Pancreas (tissue), 10 donors: ENCODE data around the gene TEN1. TPM values are rescaled to one million over a fixed set of nuclear protein-coding genes. Genes with fewer than 3 reads are reported as not detected.

Source experiments
- ATAC-seq, 4 donors: fragments of 200-7000 bp; cut with Tn5 transposase; one replicate each; pipeline versions ENCODE4 v1.8.0 to v1.9.1; 2020; ENCODE audit warnings: mild to moderate bottlenecking in 4 of 4, moderate library complexity in 4 of 4
- DNase-seq, 6 donors: peaks; one replicate each; pipeline ENCODE4 v3.0.0-alpha.2; 2020
- FAIRE-seq: peaks from 2 replicates; lab custom pipeline; 2012; peaks lifted over from hg19 to GRCh38; lab: Jason Lieb, UNC
- H3K27ac ChIP-seq, 4 donors: fragments of 200-600 bp; sonication (generic); 1 replicate in 3 of 4; 2 replicates in 1 of 4; pipeline versions ENCODE4 v1.5.0 to v1.8.0; 2020
- H3K27me3 ChIP-seq, 4 donors: fragments of 200-600 bp; one replicate each; pipeline ENCODE4 v1.8.0; 2021
- H3K36me3 ChIP-seq, 3 donors: fragments of 200-600 bp; sonication (generic) in 1 of 3; one replicate each; pipeline versions ENCODE4 v1.5.0 to v1.8.0; 2020 to 2021
- H3K4me1 ChIP-seq, 3 donors: fragments of 200-600 bp; one replicate each; pipeline ENCODE4 v1.8.0; 2021
- H3K4me3 ChIP-seq, 4 donors: fragments of 200-600 bp; sonication (generic) in 2 of 4; one replicate each; pipeline versions ENCODE4 v1.5.0 to v1.8.0; 2020 to 2021
- H3K9me3 ChIP-seq, 4 donors: fragments of 200-600 bp; one replicate each; pipeline ENCODE4 v1.8.0; 2021
- WGBS, 2 donors: extraction: QIAGEN DNeasy Blood & Tissue Kit; methylation state at CpG; one replicate each; pipeline ENCODE4 v1.1.7; 2013; 5-methylcytosine and 5-hydroxymethylcytosine counted together
- intact Hi-C, 3 donors: fragments of 100-400 bp; cut with DNase I; formaldehyde crosslinking; loops; one replicate each; pipeline versions ENCODE4 v1.11.1 to v1.14.2; 2022
- polyA plus RNA-seq, 2 donors: library from polyadenylated mRNA; stranded (reverse); fragments of 200-250 nt; gene quantifications; one replicate each; pipeline ENCODE4 v1.2.3, GENCODE V29; 2013
- total RNA-seq, 6 donors: library from RNA; stranded (reverse); fragmentation: NEBNext Ultra II Directional in 4 of 6; extraction: Animal tissue kit (Norgen Biotek cat#: 25700) in 4 of 6; gene quantifications; one replicate each; pipeline versions ENCODE4 v1.2.1 to v1.2.4, GENCODE V29; 2021 to 2023
- TF ChIP-seq, protein P1 (sequence below), 4 donors: fragments of 200-600 bp; sonication (generic) in 3 of 4; IDR thresholded peaks; one replicate each; pipeline versions ENCODE4 v1.5.0 to v1.8.0; 2021; ENCODE audit warnings: antibody characterized with exemption in 4 of 4
- donor health status: healthy with polysubstance abuse.
- donor health status: DM: no; HTN: no; CAD: no; lungs with moderate emphysema.
- donor health status: DM: no; HTN: no; CAD: no.
- donor health status: control.
- donor health status: control.
- donor health status: Bipolar disorder and iron deficiency.
- donor health status: DM: yes; HTN: yes; CAD: no.
- donor health status: DM: no; HTN: no; CAD: no.
- donor health status: DM: no; HTN: no; CAD: no.
- donor health status: DM: yes; HTN: yes; CAD: no.

The TEN1 gene
- total and polyA plus RNA-seq, 8 donors, result 6.9 to 35.0 (median 12.7) TPM

DNA sequence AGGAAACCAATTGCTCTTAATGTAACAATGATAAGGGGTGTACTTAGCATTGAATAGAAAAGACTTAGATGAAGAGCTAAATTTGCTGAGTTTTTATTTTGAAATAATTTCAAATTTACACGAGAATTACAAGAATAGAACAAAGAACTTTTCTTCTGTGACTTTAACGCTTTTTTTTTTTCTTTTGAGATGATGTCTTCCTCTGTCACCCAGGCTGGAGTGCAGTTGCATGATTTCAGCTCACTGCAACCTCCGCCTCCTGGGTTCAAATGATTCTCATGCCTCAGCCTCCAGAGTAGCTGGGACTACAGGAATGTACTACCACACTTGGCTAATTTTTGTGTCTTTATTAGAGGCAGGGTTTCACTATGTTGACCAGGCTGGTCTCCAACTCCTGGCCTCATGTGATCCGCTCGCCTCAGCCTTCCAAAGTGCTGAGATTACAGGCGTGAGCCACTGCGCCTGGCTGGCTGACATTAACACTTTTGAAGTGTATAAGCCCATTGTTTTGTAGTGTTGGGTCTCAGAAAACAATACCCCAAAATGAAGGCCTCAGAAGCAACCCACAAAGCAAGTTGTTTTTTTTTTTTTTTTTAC is 2.1 kb downstream of the TEN1 start:
- intact Hi-C loops, result no loop called here
- TF ChIP-seq, protein P1, sequence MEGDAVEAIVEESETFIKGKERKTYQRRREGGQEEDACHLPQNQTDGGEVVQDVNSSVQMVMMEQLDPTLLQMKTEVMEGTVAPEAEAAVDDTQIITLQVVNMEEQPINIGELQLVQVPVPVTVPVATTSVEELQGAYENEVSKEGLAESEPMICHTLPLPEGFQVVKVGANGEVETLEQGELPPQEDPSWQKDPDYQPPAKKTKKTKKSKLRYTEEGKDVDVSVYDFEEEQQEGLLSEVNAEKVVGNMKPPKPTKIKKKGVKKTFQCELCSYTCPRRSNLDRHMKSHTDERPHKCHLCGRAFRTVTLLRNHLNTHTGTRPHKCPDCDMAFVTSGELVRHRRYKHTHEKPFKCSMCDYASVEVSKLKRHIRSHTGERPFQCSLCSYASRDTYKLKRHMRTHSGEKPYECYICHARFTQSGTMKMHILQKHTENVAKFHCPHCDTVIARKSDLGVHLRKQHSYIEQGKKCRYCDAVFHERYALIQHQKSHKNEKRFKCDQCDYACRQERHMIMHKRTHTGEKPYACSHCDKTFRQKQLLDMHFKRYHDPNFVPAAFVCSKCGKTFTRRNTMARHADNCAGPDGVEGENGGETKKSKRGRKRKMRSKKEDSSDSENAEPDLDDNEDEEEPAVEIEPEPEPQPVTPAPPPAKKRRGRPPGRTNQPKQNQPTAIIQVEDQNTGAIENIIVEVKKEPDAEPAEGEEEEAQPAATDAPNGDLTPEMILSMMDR (IDR thresholded peaks at IDR 0.05), result no peak
- peak in 1 of 6 donors; percentile 34 for DNase-seq
- H3K27me3 ChIP-seq, result no peaks in the 10 kb centered on the region
- peak overlapping the region in 1 of 4 donors; percentile 63 for H3K4me3 ChIP-seq
- WGBS, 2 donors, result 61 to 70% methylated on average over 7 of the region's 7 CpGs
- no peak for ATAC-seq
- H3K9me3 ChIP-seq, result no peaks in the 10 kb centered on the region
- H3K4me1 ChIP-seq, result peaks cover 28 to 58% (median 47%) of the 10 kb centered on the region in 3 donors
- FAIRE-seq, result no peak
- H3K27ac ChIP-seq, result peak overlapping the region in 2 of 4 donors; percentile 99
- H3K36me3 ChIP-seq, result no peaks in the 10 kb centered on the region

DNA sequence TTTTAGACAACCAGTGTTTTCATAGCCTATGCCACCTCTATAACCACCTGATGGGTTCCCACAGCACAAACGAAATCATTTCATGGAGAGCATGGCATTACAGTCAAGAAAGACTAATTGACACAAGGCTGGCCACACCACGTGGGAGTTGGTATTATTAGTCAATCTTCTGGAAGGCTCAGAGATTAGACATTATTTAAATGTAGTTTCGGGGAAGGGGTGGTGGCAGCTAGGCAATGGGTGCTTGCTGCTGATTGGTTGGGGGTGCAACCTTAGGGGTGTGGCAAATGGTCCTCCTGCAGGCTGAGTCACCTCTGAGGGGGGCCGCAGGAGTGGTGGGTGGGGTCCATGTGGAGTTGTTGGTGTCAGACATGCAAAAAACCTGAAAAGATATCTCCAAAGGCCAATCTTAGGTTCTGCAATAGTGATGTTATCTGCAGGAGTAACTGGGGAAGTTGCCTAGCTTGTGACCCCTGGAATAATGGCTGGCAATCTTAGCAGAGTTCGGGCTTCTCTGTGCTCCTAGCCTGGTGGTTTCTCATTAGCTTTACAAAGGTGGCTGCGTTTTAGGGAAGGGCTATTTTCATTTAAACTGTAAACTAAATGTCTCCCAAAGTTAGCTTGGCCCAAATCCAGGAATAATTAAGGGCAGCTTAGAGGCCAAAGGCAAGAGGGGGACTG is 4.6 kb downstream of the TEN1 start:
- peak overlapping the region; percentile 51 to 99 (median 80) for H3K27ac ChIP-seq
- WGBS, 2 donors, result 11 to 13% methylated on average over 6 of the region's 6 CpGs
- intact Hi-C loops, result no loop called here
- H3K9me3 ChIP-seq, result no peaks in the 10 kb centered on the region
- no peak overlapping the region for H3K4me3 ChIP-seq
- DNase-seq, result peak; percentile 69 to 92 (median 85)
- peak; percentile 44 to 62 (median 58) for ATAC-seq
- no peaks in the 10 kb centered on the region for H3K36me3 ChIP-seq
- no peak for FAIRE-seq
- H3K4me1 ChIP-seq, result peaks cover 24 to 42% (median 42%) of the 10 kb centered on the region in 3 donors
- H3K27me3 ChIP-seq, result no peaks in the 10 kb centered on the region
- TF ChIP-seq, protein P1 (IDR thresholded peaks at IDR 0.05), result no peak

DNA sequence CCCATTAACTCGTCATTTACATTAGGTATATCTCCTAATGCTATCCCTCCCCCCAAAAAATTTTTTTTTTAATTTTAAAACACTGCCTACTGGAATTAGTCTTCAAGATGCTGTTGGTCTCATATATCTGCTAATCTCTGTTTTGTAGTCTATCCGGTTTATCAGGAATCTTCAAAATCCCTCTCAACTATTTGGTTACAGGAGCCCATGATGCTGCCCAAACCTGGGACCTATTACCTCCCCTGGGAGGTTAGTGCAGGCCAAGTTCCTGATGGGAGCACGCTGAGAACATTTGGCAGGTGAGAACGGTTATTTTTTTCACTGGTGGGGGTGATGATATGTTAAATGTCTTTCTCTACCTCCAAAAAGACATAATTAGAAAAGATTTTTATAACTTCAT is 6.9 kb downstream of the TEN1 start:
- TF ChIP-seq, protein P1 (IDR thresholded peaks at IDR 0.05), result no peak
- H3K27me3 ChIP-seq, result no peaks in the 10 kb centered on the region
- no peak overlapping the region for H3K27ac ChIP-seq
- no peaks in the 10 kb centered on the region for H3K9me3 ChIP-seq
- H3K4me3 ChIP-seq, result no peak overlapping the region
- DNase-seq (peak in 1 of 6 donors; percentile 3), ATAC-seq (no peak), FAIRE-seq (no peak)
- intact Hi-C loops, result no loop called here
- WGBS, 2 donors, result 79 to 88% methylated on average over 4 of the region's 4 CpGs
- H3K4me1 ChIP-seq, result peaks cover 24 to 34% (median 31%) of the 10 kb centered on the region in 3 donors
- H3K36me3 ChIP-seq, result no peaks in the 10 kb centered on the region

- Histone ChIP-seq H3K4me3 (no peak overlapping the region), H3K36me3 (peaks cover 0 to 6% (median 0%) of the 10 kb centered on the region in 3 donors), H3K27me3 (no peaks in the 10 kb centered on the region), H3K9me3 (no peaks in the 10 kb centered on the region), H3K4me1 (peaks cover 13 to 24% (median 21%) of the 10 kb centered on the region in 3 donors), H3K27ac (no peak overlapping the region)
- TF ChIP-seq, protein P1 (IDR thresholded peaks at IDR 0.05), result no peak
- ATAC-seq, result no peak
- FAIRE-seq, result no peak
- DNase-seq, result peak in 1 of 6 donors; percentile 13
- WGBS, 2 donors, result 78 to 79% methylated on average over 4 of the region's 4 CpGs
- intact Hi-C loops, result no loop called here
Measured at GRCh38 chr17:75987041-75987440, 8.0 kb downstream of the TEN1 start.
